ENCODE results near the gene MIA3. TPM values are rescaled to one million over a fixed set of nuclear protein-coding genes. Genes with fewer than 3 reads are reported as not detected.

The MIA3 gene
- total RNA-seq, 4 donors from 2014 or later: 30.4 to 91.5 (median 61.0) TPM

DNA sequence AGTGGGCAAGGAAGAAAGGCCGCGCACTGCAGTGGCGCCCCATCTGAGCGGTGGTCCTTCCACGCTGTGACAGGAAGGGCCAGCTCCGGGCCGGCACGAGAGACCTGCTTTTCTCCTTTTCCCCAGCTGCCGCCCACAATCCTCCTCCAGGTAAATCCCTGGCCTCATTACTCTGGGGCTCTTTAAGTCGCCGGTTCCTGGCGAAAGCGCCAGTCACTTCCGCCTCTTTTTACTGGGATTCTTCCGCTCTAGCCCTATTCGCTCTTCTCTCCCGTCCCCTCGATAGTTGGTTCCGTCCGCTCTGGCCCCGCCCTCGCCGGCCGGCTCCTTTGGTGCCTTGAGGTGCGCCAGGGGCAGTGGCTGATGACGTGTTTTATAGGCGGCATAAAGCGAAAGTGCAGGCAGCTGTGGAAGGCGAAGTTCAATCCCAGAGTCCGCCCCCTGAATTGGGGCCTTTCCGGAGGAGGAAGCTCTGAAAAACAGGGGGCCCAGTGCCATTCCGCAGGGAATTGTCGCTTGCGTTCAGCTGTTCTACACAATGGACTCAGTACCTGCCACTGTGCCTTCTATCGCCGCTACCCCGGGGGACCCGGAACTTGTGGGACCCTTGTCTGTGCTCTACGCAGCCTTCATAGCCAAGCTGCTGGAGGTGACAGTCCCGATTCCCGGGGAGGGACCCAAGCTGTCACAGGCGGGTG lies 26.2 kb downstream of the MIA3 start:
- TF ChIP-seq POLR2A (IDR thresholded peaks at IDR 0.05): peak; percentile 15 to 72
- TF ChIP-seq, protein P1, sequence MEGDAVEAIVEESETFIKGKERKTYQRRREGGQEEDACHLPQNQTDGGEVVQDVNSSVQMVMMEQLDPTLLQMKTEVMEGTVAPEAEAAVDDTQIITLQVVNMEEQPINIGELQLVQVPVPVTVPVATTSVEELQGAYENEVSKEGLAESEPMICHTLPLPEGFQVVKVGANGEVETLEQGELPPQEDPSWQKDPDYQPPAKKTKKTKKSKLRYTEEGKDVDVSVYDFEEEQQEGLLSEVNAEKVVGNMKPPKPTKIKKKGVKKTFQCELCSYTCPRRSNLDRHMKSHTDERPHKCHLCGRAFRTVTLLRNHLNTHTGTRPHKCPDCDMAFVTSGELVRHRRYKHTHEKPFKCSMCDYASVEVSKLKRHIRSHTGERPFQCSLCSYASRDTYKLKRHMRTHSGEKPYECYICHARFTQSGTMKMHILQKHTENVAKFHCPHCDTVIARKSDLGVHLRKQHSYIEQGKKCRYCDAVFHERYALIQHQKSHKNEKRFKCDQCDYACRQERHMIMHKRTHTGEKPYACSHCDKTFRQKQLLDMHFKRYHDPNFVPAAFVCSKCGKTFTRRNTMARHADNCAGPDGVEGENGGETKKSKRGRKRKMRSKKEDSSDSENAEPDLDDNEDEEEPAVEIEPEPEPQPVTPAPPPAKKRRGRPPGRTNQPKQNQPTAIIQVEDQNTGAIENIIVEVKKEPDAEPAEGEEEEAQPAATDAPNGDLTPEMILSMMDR (IDR thresholded peaks at IDR 0.05): peak in 1 of 5 experiments; percentile 47
- peak; percentile 80 to 96 for TF ChIP-seq EP300 (IDR thresholded peaks at IDR 0.05)
- peak overlapping the region; percentile 79 to 96 (median 96) for H3K27ac ChIP-seq
- 0% methylated on average over 31 to 42 of the region's 42 CpGs for WGBS, 2 donors
- peaks cover 0 to 24% (median 9%) of the 10 kb centered on the region in 4 donors for H3K4me1 ChIP-seq
- peak overlapping the region; percentile 56 to 86 (median 77) for H3K4me3 ChIP-seq
- H3K36me3 ChIP-seq: peaks cover 0 to 9% (median 0%) of the 10 kb centered on the region in 3 donors
- H3K27me3 ChIP-seq: no peaks in the 10 kb centered on the region
- H3K9me3 ChIP-seq: no peaks in the 10 kb centered on the region
- DNase-seq (ENCODE audit: low spot score in 2 of 2): peak; percentile 93 to 95

GRCh38 chr1:222644636-222644980 lies 26.7 kb downstream of the MIA3 start:
- DNase-seq (ENCODE audit: low spot score in 2 of 2): no peak
- H3K27ac ChIP-seq: peak overlapping the region; percentile 79 to 96 (median 96)
- WGBS, 2 donors: 1 to 4% methylated on average over 5 of the region's 5 CpGs

DNA sequence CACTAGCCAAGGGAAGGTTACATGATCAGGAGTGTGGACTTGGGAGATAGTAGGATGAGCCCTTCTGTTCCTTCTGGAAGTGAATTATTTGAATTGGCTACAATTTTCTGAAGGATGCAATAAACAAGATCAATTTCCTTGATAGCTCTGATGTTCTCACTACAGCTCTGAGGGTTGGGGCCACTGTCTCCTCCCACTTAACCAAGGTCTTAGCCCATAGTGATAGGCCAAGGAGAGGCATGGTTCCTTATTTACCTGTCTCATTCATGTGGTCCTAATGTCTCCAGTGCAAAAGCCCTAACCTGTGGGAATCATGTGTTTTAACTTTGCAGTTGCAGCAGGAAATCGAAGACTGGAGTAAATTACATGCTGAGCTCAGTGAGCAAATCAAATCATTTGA lies 34.8 kb downstream of the MIA3 start:
- 92 to 94% methylated on average over 1 of the region's 1 CpG for WGBS, 2 donors
- no peak for DNase-seq (ENCODE audit: low spot score in 2 of 2)
- Histone ChIP-seq H3K27ac (no peak overlapping the region), H3K36me3 (peaks cover 7 to 81% (median 9%) of the 10 kb centered on the region in 3 donors), H3K4me3 (no peak overlapping the region), H3K9me3 (no peaks in the 10 kb centered on the region), H3K27me3 (no peaks in the 10 kb centered on the region), H3K4me1 (peaks cover 0 to 4% (median 0%) of the 10 kb centered on the region in 4 donors)
- TF ChIP-seq EP300 (IDR thresholded peaks at IDR 0.05) (no peak), POLR2A (IDR thresholded peaks at IDR 0.05) (no peak)
- TF ChIP-seq, protein P1 (IDR thresholded peaks at IDR 0.05): no peak

More at GRCh38 chr1:222644636-222644980, 26.7 kb downstream of the MIA3 start:
- Histone ChIP-seq H3K9me3 (no peaks in the 10 kb centered on the region), H3K27me3 (no peaks in the 10 kb centered on the region), H3K36me3 (peaks cover 0 to 9% (median 0%) of the 10 kb centered on the region in 3 donors), H3K4me3 (peak overlapping the region; percentile 56 to 86 (median 77)), H3K4me1 (peaks cover 0 to 24% (median 9%) of the 10 kb centered on the region in 4 donors)
- TF ChIP-seq, protein P1 (IDR thresholded peaks at IDR 0.05): no peak
- TF ChIP-seq POLR2A (IDR thresholded peaks at IDR 0.05) (no peak), EP300 (IDR thresholded peaks at IDR 0.05) (no peak)

DNA sequence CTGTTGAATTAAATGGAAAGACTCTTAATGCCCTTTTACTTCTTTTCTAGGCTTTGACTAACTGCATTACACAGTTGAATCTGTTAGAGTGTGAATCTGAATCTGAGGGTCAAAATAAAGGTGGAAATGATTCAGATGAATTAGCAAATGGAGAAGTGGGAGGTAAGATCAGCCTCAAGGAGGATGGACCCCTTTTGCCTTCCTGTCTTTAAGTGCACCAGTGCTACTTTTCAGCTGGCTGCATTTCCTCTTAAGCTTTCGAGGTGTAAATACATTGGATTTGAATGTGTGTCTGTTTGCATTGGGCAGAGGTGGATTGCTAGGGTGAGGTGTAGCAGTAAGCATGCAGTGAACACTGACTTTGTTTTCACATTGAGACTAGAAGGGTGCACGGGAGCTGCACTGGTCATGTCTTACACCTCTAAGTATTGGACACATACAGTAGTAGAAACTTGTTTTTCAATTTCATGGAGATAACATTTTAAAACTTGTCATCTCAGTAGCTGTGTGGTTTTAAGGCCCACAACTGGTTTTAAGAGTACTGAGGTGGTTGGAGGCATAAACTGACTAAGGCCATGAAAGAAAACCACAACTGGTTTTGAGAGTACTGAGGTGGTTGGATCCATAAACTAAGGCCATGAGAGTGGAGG lies 35.4 kb downstream of the MIA3 start:
- WGBS, 2 donors: 90 to 92% methylated on average over 2 of the region's 2 CpGs
- TF ChIP-seq EP300 (IDR thresholded peaks at IDR 0.05) (no peak), POLR2A (IDR thresholded peaks at IDR 0.05) (no peak)
- TF ChIP-seq, protein P1 (IDR thresholded peaks at IDR 0.05): no peak
- H3K27ac ChIP-seq: no peak overlapping the region
- no peak overlapping the region for H3K4me3 ChIP-seq
- H3K4me1 ChIP-seq: peaks cover 0 to 4% (median 0%) of the 10 kb centered on the region in 4 donors
- DNase-seq (ENCODE audit: low spot score in 2 of 2): no peak
- H3K27me3 ChIP-seq: no peaks in the 10 kb centered on the region
- H3K36me3 ChIP-seq: peaks cover 7 to 87% (median 9%) of the 10 kb centered on the region in 3 donors
- no peaks in the 10 kb centered on the region for H3K9me3 ChIP-seq

DNA sequence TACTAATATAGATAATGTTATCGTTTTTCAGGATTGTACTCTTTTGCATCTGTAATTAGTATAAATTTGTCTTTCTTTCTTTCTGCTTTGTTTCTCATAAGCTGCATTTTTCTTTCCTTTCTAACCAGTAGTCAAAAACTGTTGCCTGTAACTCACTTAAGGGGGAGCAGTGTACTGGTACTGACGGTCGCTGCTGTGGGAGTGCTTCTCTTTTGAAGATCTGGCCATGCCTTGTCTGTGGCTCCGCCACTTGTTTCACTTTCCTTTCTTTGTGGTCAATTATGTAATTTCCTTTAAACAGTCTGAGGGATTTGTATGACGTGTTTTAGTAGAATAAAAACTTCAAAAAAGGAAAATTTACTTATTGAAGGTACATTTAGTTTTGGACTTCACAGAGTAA lies 37.0 kb downstream of the MIA3 start:
- TF ChIP-seq POLR2A (IDR thresholded peaks at IDR 0.05): no peak
- TF ChIP-seq EP300 (IDR thresholded peaks at IDR 0.05): no peak
- TF ChIP-seq, protein P1 (IDR thresholded peaks at IDR 0.05): no peak
- no peaks in the 10 kb centered on the region for H3K27me3 ChIP-seq
- peak in 1 of 2 donors; percentile 16 for DNase-seq (ENCODE audit: low spot score in 2 of 2)
- H3K4me1 ChIP-seq: peaks cover 0 to 4% (median 0%) of the 10 kb centered on the region in 4 donors
- H3K4me3 ChIP-seq: no peak overlapping the region
- H3K36me3 ChIP-seq: peaks cover 7 to 94% (median 10%) of the 10 kb centered on the region in 3 donors
- peak overlapping the region in 3 of 4 donors; percentile 52 to 56 (median 53) for H3K27ac ChIP-seq
- 48 to 60% methylated on average over 5 of the region's 5 CpGs for WGBS, 2 donors
- no peaks in the 10 kb centered on the region for H3K9me3 ChIP-seq
